Heart right ventricle (tissue), 16 donors: ENCODE measurements around the gene MAP4K4. TPM values are rescaled to one million over a fixed set of nuclear protein-coding genes. Genes with fewer than 3 reads are reported as not detected.

ENCODE experiments used
- ATAC-seq, 8 donors: fragments of 200-7000 bp; cut with Tn5 transposase; one replicate each; pipeline ENCODE4 v1.9.1; 2020; ENCODE audit warnings: mild to moderate bottlenecking in 8 of 8, moderate library complexity in 8 of 8, moderate number of reproducible peaks in 1 of 8
- DNase-seq, 2 donors: peaks; one replicate each; pipeline ENCODE4 v3.0.0-alpha.2; 2020
- H3K27ac ChIP-seq, 10 donors: fragments of 200-600 bp; sonication (generic) in 2 of 10; one replicate each; pipeline versions ENCODE4 v1.5.0 to v1.8.0; 2020 to 2022; ENCODE audit warnings: mild to moderate bottlenecking in 3 of 10
- H3K27me3 ChIP-seq, 7 donors: fragments of 200-600 bp; one replicate each; pipeline ENCODE4 v1.8.0; 2021 to 2022; ENCODE audit warnings: mild to moderate bottlenecking in 2 of 7
- H3K36me3 ChIP-seq, 9 donors: fragments of 200-600 bp; sonication (generic) in 1 of 9; one replicate each; pipeline versions ENCODE4 v1.5.0 to v1.8.0; 2020 to 2022; ENCODE audit warnings: mild to moderate bottlenecking in 2 of 9
- H3K4me1 ChIP-seq, 9 donors: fragments of 200-600 bp; sonication (generic) in 1 of 9; one replicate each; pipeline versions ENCODE4 v1.5.0 to v1.8.0; 2020 to 2022; ENCODE audit warnings: mild to moderate bottlenecking in 4 of 9
- H3K4me3 ChIP-seq, 10 donors: fragments of 200-600 bp; sonication (generic) in 2 of 10; one replicate each; pipeline versions ENCODE4 v1.5.0 to v1.8.0; 2020 to 2022; ENCODE audit warnings: mild to moderate bottlenecking in 7 of 10, moderate library complexity in 2 of 10
- H3K9me3 ChIP-seq, 11 donors: fragments of 200-600 bp in 10 of 11; sonication (generic) in 2 of 11; one replicate each; pipeline versions ENCODE4 v1.5.0 to v1.8.0; 2013 to 2022; ENCODE audit warnings: mild to moderate bottlenecking in 2 of 11, control low read depth in 1 of 11, moderate library complexity in 1 of 11
- CTCF ChIP-seq, 9 donors: fragments of 200-600 bp; sonication (generic) in 2 of 9; IDR thresholded peaks; one replicate each; pipeline versions ENCODE4 v1.5.0 to v1.8.0; 2021 to 2022; ENCODE audit warnings: antibody characterized with exemption in 9 of 9, mild to moderate bottlenecking in 5 of 9, moderate library complexity in 1 of 9
- WGBS, 2 donors: extraction: QIAGEN DNeasy Blood & Tissue Kit; methylation state at CpG; one replicate each; pipeline ENCODE4 v1.1.7; 2013; ENCODE audit warnings: inconsistent platforms in 1 of 2; 5-methylcytosine and 5-hydroxymethylcytosine counted together
- intact Hi-C, 10 donors: fragments of 100-400 bp; cut with DNase I; formaldehyde crosslinking; loops; one replicate each; pipeline versions ENCODE4 v1.11.1 to v1.14.2; 2022
- polyA plus RNA-seq, 2 donors: library from polyadenylated mRNA; stranded (reverse); fragments of 200-250 nt; gene quantifications; one replicate each; pipeline ENCODE4 v1.2.3, GENCODE V29; 2013
- total RNA-seq, 10 donors: library from RNA; stranded (reverse); fragmentation: NEBNext Ultra II Directional in 3 of 10; extraction: Animal tissue kit (Norgen Biotek cat#: 25700) in 3 of 10; gene quantifications; one replicate each; pipeline versions ENCODE4 v1.2.1 to v1.2.4, GENCODE V29; 2021 to 2023
- donor health status: Arrhythmogenic right ventricular cardiomyopathy.
- donor health status: ischemic (EF 13 %, LVEDD 7.1; RV severe dilation, severe dysfunction).
- donor health status: healthy with polysubstance abuse.
- donor health status: DM: no; HTN: yes; CAD: no.
- donor health status: DM: no; HTN: no; CAD: no.
- donor health status: ischemic (EF 25% LVEDD 6.9; RV normal size, moderate dysfunction).
- donor health status: ischemic (EF 25% LVEDD 5.7; RV mildly dilated, moderate dysfunction).
- donor health status: healthy.
- donor health status: DM: yes; HTN: yes; CAD: no.
- donor health status: Ischemic cardiomyopathy.
- donor health status: ischemic (EF 35%, LVEDD 5.7; RV mildly dilated, moderate dysfunction).
- donor health status: nonischemic (EF 11% LVEDD 7.7; RV severe dilation, severe dysfunction).
- donor health status: DM: yes; HTN: yes; CAD: no.
- donor health status: PGD.
- donor health status: ischemic (EF 29% LVEDD 5.4; RV normal size, mild dysfunction).
- donor health status: nonischemic (EF 23%, LVEDD 6.1; RV moderate dilation, normal function).

Gene MAP4K4
- total and polyA plus RNA-seq, 12 donors = 44.3 to 116 (median 86.1) TPM

GRCh38 chr2:101895819-101896322 is 198.4 kb downstream of the MAP4K4 start:
- Histone ChIP-seq H3K4me1 (no peaks in the 10 kb centered on the region), H3K9me3 (no peaks in the 10 kb centered on the region), H3K36me3 (peaks cover 0 to 56% (median 26%) of the 10 kb centered on the region in 9 donors), H3K4me3 (no peak overlapping the region), H3K27ac (no peak overlapping the region), H3K27me3 (no peaks in the 10 kb centered on the region)
- no peak for TF ChIP-seq CTCF (IDR thresholded peaks at IDR 0.05)
- intact Hi-C loops = loop anchor here in 1 of 10 donors (10.0 kb wide), 1 partner anchor 89 kb away; no protein-coding TSS in a partner anchor
- DNase-seq (no peak), ATAC-seq (peak in 2 of 8 donors; percentile 29 to 35)
- WGBS, 2 donors = 61 to 70% methylated on average over 2 of the region's 2 CpGs

GRCh38 chr2:101897301-101897700 is 199.8 kb downstream of the MAP4K4 start:
- Histone ChIP-seq H3K27me3 (no peaks in the 10 kb centered on the region), H3K4me1 (no peaks in the 10 kb centered on the region), H3K4me3 (no peak overlapping the region), H3K9me3 (peaks cover 0 to 8% (median 0%) of the 10 kb centered on the region in 11 donors), H3K27ac (peak overlapping the region in 1 of 10 donors; percentile 60), H3K36me3 (peaks cover 0 to 42% (median 15%) of the 10 kb centered on the region in 9 donors)
- DNase-seq (no peak), ATAC-seq (peak in 6 of 8 donors; percentile 24 to 90 (median 66))
- WGBS, 2 donors = 58 to 63% methylated on average over 1 of the region's 1 CpG
- intact Hi-C loops = loop anchor here in 1 of 10 donors (10.0 kb wide), 1 partner anchor 88 kb away; no protein-coding TSS in a partner anchor
- TF ChIP-seq CTCF (IDR thresholded peaks at IDR 0.05) = no peak

- Histone ChIP-seq H3K4me1 (no peaks in the 10 kb centered on the region), H3K9me3 (peaks cover 0 to 10% (median 0%) of the 10 kb centered on the region in 11 donors), H3K27me3 (no peaks in the 10 kb centered on the region), H3K4me3 (no peak overlapping the region), H3K27ac (no peak overlapping the region), H3K36me3 (peaks cover 0 to 22% (median 0%) of the 10 kb centered on the region in 9 donors)
- ATAC-seq (no peak), DNase-seq (no peak)
- no peak for TF ChIP-seq CTCF (IDR thresholded peaks at IDR 0.05)
- intact Hi-C loops = loop anchor here in 1 of 10 donors (10.0 kb wide), 1 partner anchor 86 kb away; no protein-coding TSS in a partner anchor
Observed at GRCh38 chr2:101899265-101899664, 201.8 kb downstream of the MAP4K4 start.

GRCh38 chr2:101899871-101900270 is 202.4 kb downstream of the MAP4K4 start:
- H3K27ac ChIP-seq = no peak overlapping the region
- no peak for TF ChIP-seq CTCF (IDR thresholded peaks at IDR 0.05)
- intact Hi-C loops = loop anchor here in 1 of 10 donors (10.0 kb wide), 1 partner anchor 85 kb away; no protein-coding TSS in a partner anchor
- peaks cover 0 to 10% (median 0%) of the 10 kb centered on the region in 11 donors for H3K9me3 ChIP-seq
- no peak overlapping the region for H3K4me3 ChIP-seq
- H3K27me3 ChIP-seq = no peaks in the 10 kb centered on the region
- H3K4me1 ChIP-seq = no peaks in the 10 kb centered on the region
- 92 to 96% methylated on average over 1 of the region's 1 CpG for WGBS, 2 donors
- ATAC-seq (no peak), DNase-seq (no peak)
- H3K36me3 ChIP-seq = peaks cover 0 to 16% (median 0%) of the 10 kb centered on the region in 9 donors
